NCI-H1694 treated with DMSO at 0.1 percent for 48 hours (cell line): ENCODE results near the gene SLC2A11.
"Not testable (repeated sequence)": the region's sequence is repeated elsewhere in the genome, so short reads cannot be mapped to it uniquely, and the experiment has no call there.

Source experiments
- DNase-seq: peaks from one replicate; lab custom pipeline; 2025; lab: John Stamatoyannopoulos, UW

Gene SLC2A11

GRCh38 chr22:23908587-23909205, 51.0 kb downstream of the SLC2A11 start:
- DNase-seq = no peak

- no peak for DNase-seq
These were observed 51.7 kb downstream of the SLC2A11 start for GRCh38 chr22:23909296-23909898.

DNA sequence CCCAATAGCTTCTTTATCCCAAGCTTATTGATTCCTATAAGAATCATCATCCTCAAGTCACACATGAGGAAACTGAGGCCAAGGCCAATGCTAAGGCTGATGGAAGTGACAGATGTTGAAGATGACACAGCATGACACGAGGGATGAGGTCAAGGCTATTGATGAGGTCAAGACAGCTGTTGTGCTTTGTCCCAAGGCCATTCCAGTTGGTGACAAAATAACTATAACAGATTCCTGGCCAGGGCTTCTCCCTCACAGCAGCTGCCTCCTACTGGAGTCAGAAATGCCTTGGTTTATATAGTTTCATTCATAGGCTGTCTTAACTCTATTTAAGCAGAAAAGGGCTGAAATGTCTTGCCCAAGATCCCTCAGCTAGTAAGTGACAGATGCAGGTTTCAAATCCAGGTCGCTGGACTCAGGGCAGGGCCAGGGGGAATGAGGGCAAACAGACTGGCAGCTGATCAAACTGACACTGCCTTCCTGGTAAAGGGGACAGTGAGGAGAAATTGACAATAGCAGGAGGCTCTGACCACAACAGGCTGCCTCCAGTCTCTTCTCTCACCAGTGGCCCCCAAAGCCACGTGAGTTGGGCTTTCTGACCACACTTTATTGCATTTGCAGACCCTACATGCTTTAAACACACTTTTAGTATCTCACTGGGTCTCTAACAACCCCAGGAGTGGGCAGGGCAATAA, 53.0 kb downstream of the SLC2A11 start:
- no peak for DNase-seq

DNA sequence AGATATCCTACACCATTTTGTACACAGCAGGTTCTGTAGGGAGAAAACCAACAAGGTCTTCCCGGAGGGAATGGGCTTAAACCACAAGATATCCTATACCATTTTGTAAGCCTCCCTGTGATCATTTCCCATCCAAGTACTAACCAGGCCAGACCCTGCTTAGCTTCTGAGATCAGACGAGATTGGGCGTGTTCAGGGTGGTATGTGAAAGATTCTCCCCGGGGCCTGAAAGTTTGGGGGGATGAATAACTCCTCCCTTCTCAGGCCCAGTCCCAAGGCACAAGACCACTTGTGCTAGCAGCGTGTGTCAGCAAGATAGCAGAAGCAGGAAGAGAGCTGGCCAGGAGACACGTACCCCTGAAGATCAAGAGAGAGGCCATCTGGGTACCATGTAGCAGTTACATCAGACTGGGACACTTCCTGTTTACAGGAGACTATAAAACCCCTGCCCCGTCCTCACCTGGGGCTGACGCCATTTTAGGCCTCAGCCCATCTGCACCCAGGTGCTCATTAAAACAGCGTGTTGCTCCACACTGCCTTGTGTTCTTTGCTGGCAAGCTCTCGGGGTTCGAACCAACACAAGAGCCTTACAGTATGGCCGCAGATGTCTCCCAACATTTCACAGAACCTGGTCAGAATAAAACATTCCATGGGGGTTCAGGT, 53.8 kb downstream of the SLC2A11 start:
- no peak for DNase-seq

DNA sequence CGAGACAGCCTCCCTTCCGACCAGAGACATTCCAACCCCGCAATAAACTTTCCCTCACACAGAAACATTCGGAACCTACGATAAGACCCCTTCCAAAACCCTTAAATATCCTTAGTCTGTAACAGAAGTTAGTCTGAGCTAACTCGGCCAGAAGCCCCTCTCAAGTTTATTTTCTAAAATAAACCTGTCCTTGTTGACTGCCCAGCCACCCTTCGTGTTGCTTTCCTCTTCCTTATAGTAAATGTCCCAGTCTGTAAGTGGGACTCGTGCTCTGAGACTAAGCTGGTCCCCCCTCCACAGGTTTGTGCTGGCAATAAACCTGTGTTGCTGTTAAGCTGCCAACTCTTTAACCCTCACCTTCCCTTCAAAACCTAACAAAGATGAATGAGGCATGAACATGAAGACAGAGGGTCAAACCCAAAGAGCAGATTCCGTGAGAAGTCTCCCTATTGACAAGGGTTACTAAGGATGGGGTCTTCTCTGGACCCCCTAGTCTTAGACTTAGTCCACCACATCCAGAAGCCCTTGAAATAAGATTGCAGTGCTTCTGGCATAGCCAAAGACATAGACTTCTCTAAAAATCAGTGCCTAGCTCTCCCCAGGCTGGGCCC, 54.7 kb downstream of the SLC2A11 start:
- DNase-seq = no peak

- no peak for DNase-seq
These were observed 55.6 kb downstream of the SLC2A11 start for GRCh38 chr22:23913306-23913660.

- peak; percentile 94 for DNase-seq
These were observed 56.1 kb downstream of the SLC2A11 start for GRCh38 chr22:23913661-23914353.

- DNase-seq = no peak
These were observed 57.6 kb downstream of the SLC2A11 start for GRCh38 chr22:23915290-23915689.

DNA sequence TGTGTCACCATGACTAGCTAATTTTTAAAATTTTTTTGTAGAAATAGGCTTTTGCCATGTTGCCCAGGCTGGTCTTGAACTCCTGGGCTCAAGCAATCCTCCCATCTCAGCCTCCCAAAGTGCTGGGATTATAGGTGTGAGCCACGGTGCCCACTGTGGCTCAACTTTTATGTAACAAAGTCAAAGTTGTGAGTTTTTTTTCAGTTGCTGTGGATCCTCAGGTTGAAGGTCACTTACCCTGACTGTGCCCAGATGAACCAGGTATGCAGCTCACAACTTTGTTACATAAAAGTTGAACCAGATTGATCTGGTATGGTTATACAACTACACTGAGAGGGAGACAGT, 62.6 kb downstream of the SLC2A11 start:
- not testable (repeated sequence) for DNase-seq

- not testable (repeated sequence) for DNase-seq
These were observed 64.0 kb downstream of the SLC2A11 start for GRCh38 chr22:23921586-23922201.

DNA sequence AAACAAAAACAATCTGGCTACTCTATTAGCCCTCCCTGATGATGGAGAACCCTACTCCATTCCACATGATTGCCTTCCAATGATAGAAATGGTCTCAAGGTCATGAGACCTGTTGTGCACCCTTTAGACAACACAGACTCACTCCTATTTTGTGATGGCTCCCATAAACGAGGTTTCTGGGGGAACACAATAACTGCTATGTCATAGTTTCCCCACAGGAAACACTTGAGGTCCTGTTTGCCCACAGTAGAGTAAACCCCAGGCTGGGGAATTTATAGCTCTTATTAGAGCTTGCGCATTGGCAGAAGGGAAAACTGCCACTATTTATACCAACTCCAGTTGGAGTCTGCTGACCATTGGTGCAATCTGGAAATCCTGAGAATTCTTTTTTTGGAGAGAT, 65.2 kb downstream of the SLC2A11 start:
- DNase-seq = no peak

DNA sequence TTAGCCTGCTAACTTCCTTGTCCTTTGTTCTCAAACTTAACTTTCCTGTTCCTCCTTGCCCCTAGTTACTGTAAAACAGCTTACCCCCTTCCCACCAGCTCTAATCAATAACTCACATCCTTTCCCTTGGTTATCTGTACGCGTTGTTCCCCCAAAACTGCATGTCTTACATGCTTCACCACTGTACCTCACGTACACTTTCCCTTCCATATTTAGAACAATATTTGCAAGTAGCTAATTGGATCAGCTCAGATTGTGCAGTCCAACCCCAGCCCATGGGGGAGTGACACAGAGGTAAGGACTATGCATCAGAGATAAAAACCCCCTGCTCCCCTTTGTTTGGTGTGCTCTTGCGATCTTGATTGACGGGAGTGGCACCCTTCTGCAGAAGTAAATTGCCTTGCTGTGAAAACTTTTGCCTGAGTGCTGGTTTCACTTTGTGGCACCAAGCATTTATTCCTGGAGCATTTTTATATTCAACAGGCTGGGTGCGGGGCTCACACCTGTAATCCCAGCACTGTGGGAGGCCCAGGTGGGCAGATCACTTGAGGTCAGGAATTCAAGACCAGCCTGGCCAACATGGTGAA, 67.4 kb downstream of the SLC2A11 start:
- DNase-seq = no peak

DNA sequence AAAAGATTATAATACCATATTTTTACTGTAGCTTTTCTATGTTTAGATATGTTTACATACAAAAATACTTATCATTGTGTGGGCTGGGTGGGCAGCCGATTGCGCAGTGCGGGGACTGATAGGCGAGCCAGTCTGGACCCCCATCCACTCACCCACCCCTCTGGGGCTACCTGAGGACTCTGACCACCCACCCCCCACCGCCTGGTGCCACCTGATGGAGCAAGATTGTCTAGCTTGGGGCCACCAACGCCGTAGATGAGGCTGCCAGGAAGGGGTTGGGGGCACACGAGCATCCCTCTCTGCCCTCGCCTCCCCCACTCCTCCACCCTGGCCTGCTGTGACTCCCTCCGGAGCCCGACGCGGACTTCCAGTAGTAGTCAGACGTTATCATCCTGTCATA, 68.9 kb downstream of the SLC2A11 start:
- DNase-seq = no peak
